HG03521 (cell line): ENCODE results near the gene INPPL1.
"Not testable (repeated sequence)": the region's sequence is repeated elsewhere in the genome, so short reads cannot be mapped to it uniquely, and the experiment has no call there.

ENCODE experiments used
- ATAC-seq: cut with Tn5 transposase; IDR thresholded peaks from one replicate; pipeline ENCODE4 v1.9.1; 2021; ENCODE audit warnings: mild to moderate bottlenecking, moderate library complexity; ENCODE audit not compliant: unreplicated experiment

INPPL1 gene

GRCh38 chr11:72241291-72241781 lies 16.8 kb downstream of the INPPL1 start:
- ATAC-seq: no peak

GRCh38 chr11:72242141-72242540 lies 17.6 kb downstream of the INPPL1 start:
- no peak for ATAC-seq

DNA sequence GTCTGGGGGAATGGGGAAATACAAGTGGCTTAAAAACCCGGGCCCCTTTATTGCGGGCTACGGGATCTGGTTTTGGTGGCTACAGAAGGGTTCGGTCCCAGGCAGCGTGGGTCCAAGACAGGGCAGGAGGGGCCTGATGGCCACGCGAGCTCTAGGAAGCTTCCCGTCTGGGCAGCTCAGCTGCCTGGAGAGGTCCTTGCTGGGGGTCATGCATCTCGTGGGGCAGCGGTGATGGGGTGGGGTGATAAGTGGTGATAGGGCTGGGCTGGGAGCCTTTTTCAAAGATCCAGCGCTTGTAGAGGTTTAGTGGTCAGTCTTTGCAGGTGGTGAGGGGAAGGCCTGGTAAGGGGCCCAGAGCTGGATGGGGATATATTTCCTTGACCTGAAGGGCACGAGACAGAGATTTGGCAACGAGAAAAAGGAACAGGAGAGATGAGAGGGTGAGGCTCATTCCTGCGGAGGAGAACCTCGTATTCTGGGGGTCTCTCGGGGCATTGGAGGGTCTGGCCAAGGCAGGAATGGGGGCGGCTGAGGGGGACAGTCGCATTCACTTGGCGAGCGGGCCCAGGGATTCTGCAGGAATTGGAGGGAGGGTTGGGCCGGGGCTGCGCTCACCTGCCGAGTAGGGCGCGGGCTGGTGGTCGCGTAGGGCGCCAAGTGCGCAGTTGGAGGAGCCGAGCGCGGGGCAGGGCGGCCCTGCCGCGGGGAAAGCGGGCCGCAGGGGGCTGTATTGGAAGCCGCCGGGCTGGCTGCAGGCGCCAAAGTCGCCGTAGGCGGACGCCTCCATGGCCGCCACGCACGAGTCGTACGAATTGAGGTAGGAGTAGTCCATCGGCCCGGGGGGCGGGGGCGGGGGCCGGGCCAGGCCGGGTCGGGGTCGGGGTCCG lies 18.8 kb downstream of the INPPL1 start:
- no peak for ATAC-seq

DNA sequence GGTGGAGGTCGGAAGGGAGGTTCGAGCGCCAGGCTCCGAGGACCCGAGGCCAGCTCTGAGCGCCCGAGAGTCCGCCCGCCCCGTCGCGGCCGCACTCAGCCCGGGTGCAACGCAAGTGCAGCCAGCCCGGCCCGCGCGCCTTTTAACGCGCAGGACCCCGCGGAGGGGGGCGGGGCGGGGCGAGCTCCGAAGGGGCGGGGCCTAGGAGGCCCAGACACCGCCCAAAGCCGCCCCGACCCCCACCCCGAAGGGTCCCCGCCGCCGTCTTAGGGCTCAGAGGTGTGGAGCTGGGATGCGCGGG lies 19.4 kb downstream of the INPPL1 start, which contains the start of gene PHOX2A:
Gene PHOX2A (minus strand): TSS at position 117 of the 301 bp plus-strand sequence. CDS start 172 bp downstream, outside the sequence.
- ATAC-seq: no peak

GRCh38 chr11:72244361-72245262 lies 20.0 kb downstream of the INPPL1 start:
- ATAC-seq: no peak

DNA sequence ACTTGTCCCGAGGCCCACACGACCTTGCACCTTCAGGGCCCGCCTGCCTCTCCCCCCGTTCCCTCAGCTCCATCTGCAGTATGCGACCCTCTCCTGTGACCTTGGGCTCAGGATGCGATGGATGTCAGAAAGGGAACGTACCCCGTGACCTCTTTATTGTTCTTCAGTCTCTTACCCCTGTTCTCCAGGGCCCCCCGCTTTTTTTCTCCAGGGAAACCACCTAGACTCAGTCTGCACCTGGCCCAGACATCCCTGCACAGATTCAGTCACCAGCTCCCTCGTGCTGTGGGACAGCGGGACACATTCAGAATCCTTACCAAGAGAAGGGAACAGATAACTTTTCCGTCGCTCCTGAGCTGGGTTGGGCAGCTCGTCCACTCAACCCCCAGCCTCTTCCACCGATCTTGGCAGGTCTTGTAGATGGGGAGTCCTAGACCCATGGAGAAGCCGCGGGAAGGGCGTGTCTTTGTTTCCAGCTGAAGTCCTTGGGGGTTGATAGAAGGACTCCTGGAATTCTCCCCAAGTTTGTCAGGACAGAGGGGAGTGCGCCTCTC lies 20.8 kb downstream of the INPPL1 start:
- no peak for ATAC-seq

- no peak for ATAC-seq
These were observed 23.0 kb downstream of the INPPL1 start for GRCh38 chr11:72247584-72247983.

GRCh38 chr11:72249961-72250360 lies 25.4 kb downstream of the INPPL1 start:
- no peak for ATAC-seq

DNA sequence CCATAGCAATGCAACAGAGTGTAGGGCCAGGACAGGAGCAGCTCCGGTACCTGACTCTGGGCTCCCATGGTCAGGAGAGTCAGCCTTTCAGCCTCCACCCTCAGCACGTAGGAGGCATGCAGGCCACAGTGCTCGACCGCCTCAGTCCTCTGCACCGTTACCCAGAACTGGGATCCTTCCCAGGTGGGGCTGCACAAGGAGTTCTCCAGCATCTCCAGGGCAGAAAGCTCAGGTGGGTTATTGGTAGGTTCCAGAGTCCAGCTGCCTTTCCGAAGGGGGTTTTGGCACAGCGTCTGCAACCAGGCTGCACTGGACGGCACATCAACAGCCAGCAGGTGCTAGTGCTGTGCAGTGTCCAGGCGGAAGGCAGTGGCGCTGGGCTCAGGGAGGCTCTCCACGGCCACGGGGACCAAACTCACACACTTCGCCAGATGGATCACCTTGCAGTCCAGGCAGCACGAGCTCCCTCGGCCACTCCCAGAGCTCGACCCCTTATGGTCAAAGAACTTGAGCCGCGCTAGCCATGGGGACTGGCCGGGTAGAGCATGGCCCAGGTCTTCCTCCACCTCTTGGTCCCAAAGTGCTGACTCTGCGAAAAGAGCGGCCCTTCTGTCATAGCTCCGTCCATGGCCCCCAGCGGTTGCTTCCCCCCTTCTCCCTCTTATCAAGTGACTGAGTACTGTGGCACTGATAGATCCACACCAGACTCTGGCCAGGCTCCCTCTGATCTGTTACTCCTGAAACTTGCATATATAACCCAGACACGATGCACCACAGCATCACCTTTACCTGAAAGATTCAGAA lies 26.3 kb downstream of the INPPL1 start:
- ATAC-seq: no peak

GRCh38 chr11:72251614-72252013 lies 27.0 kb downstream of the INPPL1 start:
- no peak for ATAC-seq

DNA sequence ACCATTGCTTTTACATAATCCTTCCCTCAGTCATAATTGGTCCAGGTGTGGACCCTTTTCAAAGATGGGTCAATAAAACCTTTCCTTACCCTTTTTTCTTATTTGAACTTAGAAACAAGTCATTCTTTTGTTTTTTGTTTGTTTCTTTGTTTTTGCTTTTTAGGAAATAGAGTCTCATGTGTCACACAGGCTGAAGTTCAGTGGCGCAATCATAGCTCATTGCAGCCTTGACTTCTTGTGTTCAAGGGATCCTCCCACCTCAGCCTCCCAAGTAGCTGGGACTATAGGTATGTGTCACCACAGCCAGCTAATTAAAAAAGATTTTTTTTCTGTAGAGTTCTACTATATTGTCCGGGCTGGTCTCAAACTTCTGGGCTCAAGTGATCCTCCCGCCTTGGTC lies 28.8 kb downstream of the INPPL1 start:
- no peak for ATAC-seq

GRCh38 chr11:72254299-72254993 lies 29.9 kb downstream of the INPPL1 start:
- no peak for ATAC-seq

DNA sequence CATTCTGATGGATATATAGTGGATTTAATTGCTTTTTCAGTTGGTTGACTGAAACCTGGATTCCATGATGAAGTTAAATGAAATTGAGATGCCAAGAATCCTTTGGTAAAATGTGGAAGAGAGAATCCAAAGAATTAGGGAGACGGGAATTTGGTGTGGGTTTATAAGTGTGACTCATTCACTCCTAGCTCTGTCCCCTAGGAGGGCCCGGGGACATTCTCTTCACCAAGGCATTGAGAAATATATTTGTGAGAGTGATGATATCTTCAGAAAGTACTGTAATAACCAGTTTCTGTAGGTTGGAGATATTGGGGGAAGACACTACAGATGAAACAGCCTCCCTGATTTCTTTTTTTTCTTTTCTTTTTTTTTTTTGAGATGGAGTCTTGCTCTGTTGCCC lies 33.0 kb downstream of the INPPL1 start:
- ATAC-seq: no peak

DNA sequence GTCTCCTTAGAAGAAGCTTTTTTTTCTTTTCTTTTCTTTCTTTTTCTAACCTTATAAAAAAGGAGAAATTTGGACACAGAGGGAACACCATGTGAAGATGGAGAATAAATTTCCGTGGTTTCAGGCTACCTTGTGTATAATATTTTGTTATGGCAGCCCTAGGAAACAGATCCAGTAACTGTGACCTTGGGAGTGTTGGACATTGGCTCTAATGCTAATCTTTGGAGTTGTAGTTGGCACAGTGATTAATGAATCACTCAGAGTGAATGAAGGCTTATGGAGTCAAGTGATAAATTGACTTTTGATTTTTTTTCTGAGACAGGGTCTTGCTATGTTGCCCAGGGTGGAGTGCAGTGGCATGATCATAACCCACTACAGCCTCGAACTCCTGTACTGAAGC lies 34.9 kb downstream of the INPPL1 start:
- no peak for ATAC-seq

GRCh38 chr11:72260574-72260973 lies 36.0 kb downstream of the INPPL1 start:
- ATAC-seq: no peak

GRCh38 chr11:72263361-72263760 lies 38.8 kb downstream of the INPPL1 start:
- no peak for ATAC-seq

DNA sequence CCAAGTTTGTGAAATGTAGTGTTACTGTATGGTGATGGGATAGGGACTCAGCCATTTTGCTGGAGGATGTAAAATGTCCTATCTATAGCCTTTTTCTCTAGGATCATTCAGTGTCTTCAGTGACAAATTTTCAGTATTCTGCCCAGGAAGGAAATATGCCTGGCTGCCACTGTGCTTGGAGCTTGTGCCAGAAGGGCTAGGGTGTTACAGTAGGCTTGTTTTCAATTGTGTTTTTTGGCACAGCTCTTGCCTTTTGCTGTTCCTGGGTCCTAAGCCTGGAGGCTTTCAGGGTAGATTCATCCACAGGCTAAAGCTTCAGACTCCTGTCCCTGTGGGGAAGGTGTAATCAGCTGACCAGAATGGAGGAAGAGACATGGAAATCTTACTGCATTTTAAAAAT lies 41.4 kb downstream of the INPPL1 start:
- no peak for ATAC-seq

DNA sequence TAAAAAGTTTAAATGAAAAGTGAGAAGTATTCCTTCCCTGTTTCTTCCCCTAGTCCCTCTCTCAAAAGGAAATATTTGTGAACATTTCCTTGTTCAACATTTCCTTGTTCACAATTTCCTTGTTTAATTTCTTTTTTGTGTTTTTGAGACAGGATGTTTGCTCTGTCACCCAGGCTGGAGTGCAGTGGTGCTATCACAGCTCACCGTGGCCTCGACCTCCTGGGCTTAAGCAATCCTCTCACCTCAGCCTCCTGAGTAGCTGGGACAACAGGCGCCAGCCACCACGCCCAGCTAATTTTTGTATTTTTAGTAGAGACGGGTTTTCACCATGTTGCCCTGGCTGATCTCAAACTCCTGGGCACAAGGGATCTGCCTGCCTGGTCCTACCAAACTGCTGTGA lies 42.4 kb downstream of the INPPL1 start:
- not testable (repeated sequence) for ATAC-seq

GRCh38 chr11:72267956-72268617 lies 43.5 kb downstream of the INPPL1 start:
- no peak for ATAC-seq
